HepG2 (cell line): ENCODE measurements around the gene RBBP8NL. TPM values are rescaled to one million over a fixed set of nuclear protein-coding genes. Genes with fewer than 3 reads are reported as not detected.
A peak's percentile ranks its signal among the peaks of the same experiment; 100 is the strongest.

Experiments used
- ATAD3A ChIP-seq: sonication (generic); formaldehyde crosslinking; IDR thresholded peaks from 2 replicates; pipeline ENCODE4 v1.4.0; 2020; ENCODE audit warnings: missing genetic modification reagents
- CSRNP1 ChIP-seq: sonication (generic); formaldehyde crosslinking; IDR thresholded peaks from 2 replicates; pipeline ENCODE4 v1.8.1; 2023; ENCODE audit warnings: mild to moderate bottlenecking, missing genetic modification reagents
- HHEX ChIP-seq: IDR thresholded peaks from 2 replicates; pipeline ENCODE4 v1.6.1; 2016; ENCODE audit warnings: control low read depth
- HOMEZ ChIP-seq: IDR thresholded peaks from 2 replicates; pipeline ENCODE4 v1.6.1; 2016; ENCODE audit warnings: low read depth
- ISL2 ChIP-seq: sonication (generic); formaldehyde crosslinking; IDR thresholded peaks from 2 replicates; pipeline ENCODE4 v1.5.0; 2020; ENCODE audit warnings: missing genetic modification reagents
- KAT2B ChIP-seq: fragments of 150-350 bp; IDR thresholded peaks from 2 replicates; pipeline ENCODE4 v1.6.1; 2014; ENCODE audit warnings: low read depth, low read length, borderline replicate concordance
- KDM2A ChIP-seq: sonication (generic); formaldehyde crosslinking; IDR thresholded peaks from 2 replicates; pipeline ENCODE4 v1.4.0; 2020; ENCODE audit warnings: low read depth, missing genetic modification reagents, borderline replicate concordance
- KDM6A ChIP-seq: IDR thresholded peaks from 2 replicates; pipeline ENCODE4 v1.6.1; 2016; ENCODE audit warnings: low read depth
- MATR3 ChIP-seq: sonication (generic); formaldehyde crosslinking; IDR thresholded peaks from 2 replicates; pipeline ENCODE4 v1.4.0; 2020; ENCODE audit warnings: missing genetic modification reagents
- MZF1 ChIP-seq: sonication (generic); formaldehyde crosslinking; IDR thresholded peaks from 2 replicates; pipeline ENCODE4 v1.8.1; 2023; ENCODE audit warnings: mild to moderate bottlenecking, missing genetic modification reagents, borderline replicate concordance
- NR0B2 ChIP-seq: sonication (generic); formaldehyde crosslinking; IDR thresholded peaks from 2 replicates; pipeline ENCODE4 v1.4.0; 2020; ENCODE audit warnings: mild to moderate bottlenecking, missing genetic modification reagents
- SMAD1 ChIP-seq: sonication (generic); formaldehyde crosslinking; IDR thresholded peaks from 2 replicates; pipeline ENCODE4 v1.4.0; 2020; ENCODE audit warnings: missing genetic modification reagents, low read depth, mild to moderate bottlenecking, borderline replicate concordance
- SP1 ChIP-seq, 2 experiments: fragments of 450-650 bp in 1 of 2; sonication (generic) in 1 of 2; formaldehyde crosslinking in 1 of 2; IDR thresholded peaks; 2 replicates each; pipeline versions ENCODE4 v1.4.0 to v1.6.1; 2016 to 2020; ENCODE audit warnings: missing genetic modification reagents in 1 of 2
- TBX3 ChIP-seq: fragments of 450-650 bp; IDR thresholded peaks from 2 replicates; pipeline ENCODE4 v1.6.1; 2017; ENCODE audit warnings: antibody characterized with exemption, mild to moderate bottlenecking, inconsistent platforms, borderline replicate concordance
- ZBTB39 ChIP-seq: sonication (generic); formaldehyde crosslinking; IDR thresholded peaks from 2 replicates; pipeline ENCODE4 v1.5.0; 2020; ENCODE audit warnings: missing genetic modification reagents
- ZBTB46 ChIP-seq: sonication (generic); formaldehyde crosslinking; IDR thresholded peaks from 2 replicates; pipeline ENCODE4 v1.4.0; 2020; ENCODE audit warnings: mild to moderate bottlenecking, missing genetic modification reagents, borderline replicate concordance
- ZFP36L1 ChIP-seq: sonication (generic); formaldehyde crosslinking; IDR thresholded peaks from 2 replicates; pipeline ENCODE4 v1.8.0; 2022; ENCODE audit warnings: mild to moderate bottlenecking, missing genetic modification reagents, moderate library complexity
- ZSCAN25 ChIP-seq: sonication (generic); formaldehyde crosslinking; IDR thresholded peaks from 2 replicates; pipeline ENCODE4 v1.8.0; 2022; ENCODE audit warnings: mild to moderate bottlenecking, missing genetic modification reagents
- ZUFSP ChIP-seq: sonication (generic); formaldehyde crosslinking; IDR thresholded peaks from 2 replicates; pipeline ENCODE4 v1.9.0; 2021; ENCODE audit warnings: missing genetic modification reagents, mild to moderate bottlenecking, borderline replicate concordance
- polyA plus RNA-seq, 8 experiments: library from polyadenylated mRNA; depleted of rRNA in 3 of 8; stranded (reverse) in 7 of 8; unstranded in 1 of 8; fragments of >200 nt; fragmentation: Illumina TruSeq in 4 of 8; extraction: Trizol in 4 of 8; gene quantifications; 2 replicates each; pipeline versions ENCODE4 v1.2.1 to v1.2.3, GENCODE V29; 2011 to 2016; ENCODE audit warnings: low read depth in 4 of 8, missing spikeins in 1 of 8, mixed read lengths in 1 of 8; ENCODE audit not compliant: insufficient read depth in 1 of 8
- total RNA-seq, 5 experiments: library from RNA; depleted of rRNA; stranded (reverse); fragments of >200 nt; fragmentation: Illumina TruSeq; extraction: Trizol; gene quantifications; 2 replicates each; pipeline ENCODE4 v1.2.3, GENCODE V29; 2016; ENCODE audit warnings: low read depth in 1 of 5

Gene RBBP8NL
- total and polyA plus RNA-seq, 2 of the 13 experiments (the other 11 are each of a cell fraction or from before 2014, with no cell fraction given) = 0.69 to 0.86 TPM

- TF ChIP-seq TBX3 = no peak
- TF ChIP-seq ZSCAN25 = peak; percentile 18; the same call in 1 of the 2 replicates
- no peak for TF ChIP-seq SP1 (IDR thresholded peaks at IDR 0.05)
- TF ChIP-seq SP1 (CRISPR knock-in tag; IDR thresholded peaks at IDR 0.05) = 0 out of 2 replicates have a peak, but pooled peaks have one; percentile 20
- peak; percentile 80; the same call in 1 of the 2 replicates for TF ChIP-seq NR0B2
- TF ChIP-seq HHEX = no peak
- no peak for TF ChIP-seq MZF1 (CRISPR knock-in tag)
- peak; percentile 94; the same call in 1 of the 2 replicates for TF ChIP-seq ZBTB46 (CRISPR knock-in tag)
- no peak for TF ChIP-seq MATR3
- TF ChIP-seq HOMEZ (CRISPR knock-in tag) = no peak
- no peak for TF ChIP-seq ZBTB39 (CRISPR knock-in tag)
- peak; percentile 62; the same call in 1 of the 2 replicates for TF ChIP-seq ISL2 (CRISPR knock-in tag)
- TF ChIP-seq KDM2A = no peak; the same call in 1 of the 2 replicates
- no peak for TF ChIP-seq ZUFSP (CRISPR knock-in tag)
- peak; percentile 93; the same call in 1 of the 2 replicates for TF ChIP-seq CSRNP1
- no peak for TF ChIP-seq ATAD3A (CRISPR knock-in tag)
- TF ChIP-seq KAT2B = no peak
- TF ChIP-seq ZFP36L1 (CRISPR knock-in tag) = no peak
- TF ChIP-seq KDM6A = no peak
- peak; percentile 89 for TF ChIP-seq SMAD1 (CRISPR knock-in tag)
Measured at GRCh38 chr20:62411479-62412193, 15.7 kb downstream of the RBBP8NL start (continued).
